GM12801 (cell line): ENCODE measurements around the gene RNF5.

Experiments
- TF ChIP-seq, protein P1 (sequence below): IDR thresholded peaks from one replicate; pipeline ENCODE4 v1.5.1; 2011; ENCODE audit warnings: control low read depth; ENCODE audit not compliant: insufficient read length; ENCODE audit errors: extremely low read depth

The RNF5 gene

DNA sequence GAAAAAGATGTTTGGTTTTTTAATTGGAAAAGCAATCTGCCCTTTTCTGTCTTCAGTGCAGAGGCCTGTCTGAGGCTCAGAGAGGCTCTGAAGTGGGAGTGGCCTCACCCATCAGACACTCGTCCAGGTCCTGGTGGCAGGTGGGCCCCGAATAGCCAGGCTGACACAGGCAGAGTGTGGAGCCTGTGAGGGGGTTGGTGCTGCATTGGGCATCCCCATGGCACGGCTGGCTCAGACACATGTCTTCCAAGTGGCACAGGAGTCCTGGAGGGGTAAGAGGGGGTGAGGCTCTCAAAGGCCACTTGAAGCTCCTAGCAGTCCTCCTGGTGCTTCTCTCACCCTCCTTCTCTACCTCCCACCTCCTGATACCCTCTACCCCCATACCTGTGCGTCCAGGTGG is 41.8 kb downstream of the RNF5 start:
- TF ChIP-seq, protein P1, sequence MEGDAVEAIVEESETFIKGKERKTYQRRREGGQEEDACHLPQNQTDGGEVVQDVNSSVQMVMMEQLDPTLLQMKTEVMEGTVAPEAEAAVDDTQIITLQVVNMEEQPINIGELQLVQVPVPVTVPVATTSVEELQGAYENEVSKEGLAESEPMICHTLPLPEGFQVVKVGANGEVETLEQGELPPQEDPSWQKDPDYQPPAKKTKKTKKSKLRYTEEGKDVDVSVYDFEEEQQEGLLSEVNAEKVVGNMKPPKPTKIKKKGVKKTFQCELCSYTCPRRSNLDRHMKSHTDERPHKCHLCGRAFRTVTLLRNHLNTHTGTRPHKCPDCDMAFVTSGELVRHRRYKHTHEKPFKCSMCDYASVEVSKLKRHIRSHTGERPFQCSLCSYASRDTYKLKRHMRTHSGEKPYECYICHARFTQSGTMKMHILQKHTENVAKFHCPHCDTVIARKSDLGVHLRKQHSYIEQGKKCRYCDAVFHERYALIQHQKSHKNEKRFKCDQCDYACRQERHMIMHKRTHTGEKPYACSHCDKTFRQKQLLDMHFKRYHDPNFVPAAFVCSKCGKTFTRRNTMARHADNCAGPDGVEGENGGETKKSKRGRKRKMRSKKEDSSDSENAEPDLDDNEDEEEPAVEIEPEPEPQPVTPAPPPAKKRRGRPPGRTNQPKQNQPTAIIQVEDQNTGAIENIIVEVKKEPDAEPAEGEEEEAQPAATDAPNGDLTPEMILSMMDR: no peak

DNA sequence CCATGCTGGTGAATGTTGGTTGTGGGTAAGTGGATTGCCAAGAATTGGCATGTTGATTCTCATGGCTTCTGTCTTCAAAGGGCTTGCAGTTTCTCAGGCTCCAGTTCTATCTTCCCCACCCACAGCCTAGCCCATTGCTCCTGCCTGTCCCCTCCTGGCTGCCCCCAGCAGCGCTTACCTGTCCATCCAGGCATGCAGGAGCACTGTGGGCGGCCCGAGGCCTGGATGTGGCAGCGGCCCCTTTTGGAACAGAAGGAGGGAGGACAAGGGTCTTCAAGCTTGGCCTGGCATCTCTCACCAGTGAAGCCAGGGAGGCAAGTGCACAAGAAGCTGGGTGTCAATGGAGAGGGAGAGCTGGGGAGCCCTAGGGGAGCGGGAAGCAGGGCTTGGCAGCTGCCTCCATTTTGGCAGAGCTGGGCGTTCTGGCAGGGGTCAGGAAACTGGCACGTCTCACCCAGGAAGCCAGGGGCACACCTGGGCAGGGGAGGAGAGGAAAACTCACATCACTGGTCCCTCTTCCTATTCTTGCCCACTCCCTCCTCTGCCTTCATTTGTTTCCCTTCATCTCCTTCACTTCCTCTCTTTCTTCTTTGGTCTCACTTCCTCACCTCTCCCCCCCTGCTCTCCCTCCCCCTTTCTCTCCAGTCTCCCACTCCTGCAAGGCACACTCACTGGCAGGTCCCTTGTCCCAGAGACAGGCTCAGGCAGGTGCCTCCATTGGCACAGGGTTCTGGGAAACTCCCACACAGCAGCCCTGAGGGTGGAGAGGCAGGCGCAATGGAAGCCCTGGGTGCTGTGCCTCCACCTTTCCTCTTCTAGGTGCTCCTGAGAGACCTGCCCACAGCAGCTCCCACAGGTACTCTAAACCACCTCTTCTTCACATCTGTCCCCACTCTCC is 44.4 kb downstream of the RNF5 start:
- TF ChIP-seq, protein P1: no peak

DNA sequence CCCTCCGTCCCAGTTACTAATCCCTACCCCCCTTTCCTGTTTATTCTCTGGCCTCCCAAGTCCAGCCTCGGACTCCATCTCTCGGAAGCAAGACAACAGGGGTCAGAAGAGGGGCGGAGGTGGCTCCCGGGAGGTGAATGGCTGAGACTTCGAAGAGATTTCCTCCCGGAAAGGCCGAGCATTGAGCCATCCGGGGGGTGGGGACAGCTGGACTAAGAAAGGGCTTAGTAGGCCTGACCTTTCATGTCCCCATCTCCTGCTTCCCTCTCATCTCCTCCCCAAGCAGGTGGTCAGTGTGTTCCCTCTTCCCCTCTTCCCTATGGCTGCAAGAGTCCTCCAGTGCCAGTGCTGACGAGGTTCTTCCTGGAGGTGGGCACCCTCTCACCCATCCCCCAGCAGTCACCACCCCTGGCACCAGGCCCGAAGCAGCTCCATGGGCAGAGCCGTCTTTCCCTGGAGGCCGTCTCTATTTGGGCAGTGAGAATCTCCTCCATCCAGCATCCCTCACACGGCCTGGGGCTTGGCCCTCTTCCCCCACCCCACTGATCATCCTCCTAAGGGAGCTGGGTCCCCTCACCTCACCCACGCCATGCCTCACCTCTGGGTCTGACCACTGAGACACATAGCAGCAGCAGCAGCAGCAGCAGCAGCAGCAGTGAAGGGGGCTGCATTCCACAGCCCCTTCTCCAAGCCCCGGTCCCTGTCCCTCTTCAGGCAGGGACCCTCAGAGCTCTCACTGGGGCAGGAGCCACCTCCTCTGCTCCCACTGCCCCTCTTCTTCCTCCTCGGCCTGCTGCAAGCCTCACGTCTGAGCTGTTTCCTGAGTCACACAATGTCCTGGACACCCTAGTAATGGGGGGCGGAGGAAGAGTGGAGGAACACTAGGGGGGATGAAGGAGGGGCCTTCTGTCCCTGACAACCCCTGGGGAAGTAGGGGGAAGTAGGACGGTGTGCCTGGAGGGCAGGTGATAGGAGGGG is 45.3 kb downstream of the RNF5 start, which contains the start of gene NOTCH4:
Gene NOTCH4 (minus strand): TSS at position 810 of the 978 bp plus-strand sequence. CDS start 139 bp downstream, at position 671.
- TF ChIP-seq, protein P1: no peak

DNA sequence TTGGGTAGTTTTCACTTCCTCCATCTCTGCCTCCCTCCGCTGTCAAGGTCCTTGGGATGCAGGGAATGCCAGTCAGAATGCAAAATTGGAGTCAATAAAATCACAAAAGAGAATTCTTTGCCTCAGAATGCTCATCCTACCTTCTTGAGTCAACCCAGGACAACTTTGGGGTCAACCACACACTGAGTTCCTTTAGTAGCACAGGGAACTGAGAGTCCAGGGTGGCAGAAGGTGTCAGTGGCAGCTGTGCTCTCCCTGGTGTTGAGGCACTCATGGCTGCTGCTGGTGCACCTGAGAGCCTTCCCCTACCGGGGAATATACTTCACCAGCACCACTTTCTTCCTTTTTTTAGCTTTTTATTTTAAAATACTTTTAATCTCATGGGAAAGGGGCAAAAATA is 46.5 kb downstream of the RNF5 start:
- TF ChIP-seq, protein P1: no peak

DNA sequence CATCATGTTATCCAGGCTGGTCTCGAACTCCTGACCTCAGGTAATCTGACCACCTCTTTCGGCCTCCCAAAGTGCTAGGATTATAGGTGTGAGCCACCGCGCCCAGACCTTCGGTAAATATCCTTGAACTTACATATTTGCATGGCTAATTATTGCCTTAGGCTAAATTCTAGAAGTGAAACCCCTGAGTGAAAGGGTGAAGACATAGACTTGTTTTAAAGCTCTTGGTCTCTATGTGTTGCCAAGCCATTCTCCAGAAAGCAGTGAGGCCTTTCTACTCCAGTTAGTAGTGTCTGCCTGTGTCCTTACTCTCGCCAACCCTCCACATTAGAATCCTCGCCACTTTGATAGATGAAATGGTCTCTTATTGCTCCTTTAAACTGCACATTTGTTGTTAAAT is 48.2 kb downstream of the RNF5 start:
- TF ChIP-seq, protein P1: no peak
